Measurements from ENCODE around the gene PLEKHO2. TPM values are rescaled to one million over a fixed set of nuclear protein-coding genes. Genes with fewer than 3 reads are reported as not detected.

Gene PLEKHO2
- total RNA-seq, 4 donors from 2014 or later = 10.3 to 46.2 (median 23.0) TPM

- H3K4me1 ChIP-seq = no peaks in the 10 kb centered on the region
- TF ChIP-seq POLR2A (IDR thresholded peaks at IDR 0.05) = no peak
- intact Hi-C loops (cut with DNase I; ENCODE audit: low total_unique reads) = loop anchor here (10.0 kb wide), 2 partner anchors 59 to 169 kb away; partner anchors contain the start of gene PLEKHO2
- H3K36me3 ChIP-seq = no peaks in the 10 kb centered on the region
- H3K27ac ChIP-seq = no peak overlapping the region
- no peaks in the 10 kb centered on the region for H3K9me3 ChIP-seq
- no peak for DNase-seq
- H3K4me3 ChIP-seq = no peak overlapping the region
- H3K27me3 ChIP-seq = no peaks in the 10 kb centered on the region
Measured at GRCh38 chr15:64904189-64904588, 62.5 kb downstream of the PLEKHO2 start.

- Histone ChIP-seq H3K4me3 (peak overlapping the region; percentile 23 to 34), H3K4me1 (no peaks in the 10 kb centered on the region), H3K27ac (peak overlapping the region; percentile 33 to 37), H3K27me3 (no peaks in the 10 kb centered on the region), H3K36me3 (no peaks in the 10 kb centered on the region), H3K9me3 (no peaks in the 10 kb centered on the region)
- intact Hi-C loops (cut with DNase I; ENCODE audit: low total_unique reads) = loop anchor here (10.0 kb wide), 2 partner anchors 60 to 170 kb away; partner anchors contain the start of gene PLEKHO2
- peak; percentile 76 to 80 for DNase-seq
- TF ChIP-seq, protein P1, sequence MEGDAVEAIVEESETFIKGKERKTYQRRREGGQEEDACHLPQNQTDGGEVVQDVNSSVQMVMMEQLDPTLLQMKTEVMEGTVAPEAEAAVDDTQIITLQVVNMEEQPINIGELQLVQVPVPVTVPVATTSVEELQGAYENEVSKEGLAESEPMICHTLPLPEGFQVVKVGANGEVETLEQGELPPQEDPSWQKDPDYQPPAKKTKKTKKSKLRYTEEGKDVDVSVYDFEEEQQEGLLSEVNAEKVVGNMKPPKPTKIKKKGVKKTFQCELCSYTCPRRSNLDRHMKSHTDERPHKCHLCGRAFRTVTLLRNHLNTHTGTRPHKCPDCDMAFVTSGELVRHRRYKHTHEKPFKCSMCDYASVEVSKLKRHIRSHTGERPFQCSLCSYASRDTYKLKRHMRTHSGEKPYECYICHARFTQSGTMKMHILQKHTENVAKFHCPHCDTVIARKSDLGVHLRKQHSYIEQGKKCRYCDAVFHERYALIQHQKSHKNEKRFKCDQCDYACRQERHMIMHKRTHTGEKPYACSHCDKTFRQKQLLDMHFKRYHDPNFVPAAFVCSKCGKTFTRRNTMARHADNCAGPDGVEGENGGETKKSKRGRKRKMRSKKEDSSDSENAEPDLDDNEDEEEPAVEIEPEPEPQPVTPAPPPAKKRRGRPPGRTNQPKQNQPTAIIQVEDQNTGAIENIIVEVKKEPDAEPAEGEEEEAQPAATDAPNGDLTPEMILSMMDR (IDR thresholded peaks at IDR 0.05) = peak; percentile 81 to 93 (median 90)
- peak in 1 of 2 donors; percentile 19 for TF ChIP-seq POLR2A (IDR thresholded peaks at IDR 0.05)
Measured at GRCh38 chr15:64905119-64905831, 63.6 kb downstream of the PLEKHO2 start.

DNA sequence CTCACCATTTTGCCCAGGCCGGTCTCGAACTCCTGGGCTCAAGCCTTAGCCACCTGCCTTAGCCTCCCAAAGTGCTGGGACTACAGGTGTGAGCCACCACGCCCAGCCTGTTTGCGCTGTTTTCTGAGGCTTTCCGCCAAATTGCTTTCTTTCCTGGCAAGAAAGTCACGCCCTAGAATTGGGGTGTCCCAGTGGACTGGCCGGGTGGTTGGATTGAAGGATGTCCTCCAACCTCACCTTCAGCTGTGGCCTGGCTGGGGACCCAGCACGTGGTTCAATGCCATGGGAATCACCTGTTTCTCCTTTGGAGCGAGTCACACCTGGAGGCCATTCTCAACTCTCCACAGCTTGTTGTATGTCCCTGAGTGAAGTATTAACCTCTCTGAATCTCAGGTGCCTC, 64.2 kb downstream of the PLEKHO2 start:
- H3K9me3 ChIP-seq = no peaks in the 10 kb centered on the region
- H3K27me3 ChIP-seq = no peaks in the 10 kb centered on the region
- no peak for TF ChIP-seq POLR2A (IDR thresholded peaks at IDR 0.05)
- TF ChIP-seq, protein P1 (IDR thresholded peaks at IDR 0.05) = no peak
- intact Hi-C loops (cut with DNase I; ENCODE audit: low total_unique reads) = loop anchor here (10.0 kb wide), 2 partner anchors 61 to 171 kb away; partner anchors contain the start of gene PLEKHO2
- H3K27ac ChIP-seq = no peak overlapping the region
- no peak for DNase-seq
- no peaks in the 10 kb centered on the region for H3K36me3 ChIP-seq
- no peaks in the 10 kb centered on the region for H3K4me1 ChIP-seq
- H3K4me3 ChIP-seq = no peak overlapping the region

DNA sequence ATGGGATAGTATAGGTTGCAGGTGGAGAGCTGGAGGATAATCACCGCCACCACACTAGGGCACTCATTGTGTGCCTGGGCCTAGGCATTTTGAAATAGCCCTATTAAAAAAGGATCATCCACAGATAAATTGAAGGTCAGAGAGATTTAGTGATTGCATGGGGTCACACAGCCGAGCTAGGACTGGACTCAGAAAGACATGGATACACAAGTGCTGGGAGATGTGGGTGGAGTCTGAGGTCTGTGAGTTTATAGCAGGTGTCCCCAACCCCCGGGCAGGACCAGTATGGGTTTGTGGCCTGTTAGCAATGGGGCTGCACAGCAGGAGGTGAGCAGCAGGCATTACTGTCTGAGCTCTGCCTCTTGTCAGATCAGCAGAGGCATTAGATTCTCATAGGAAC, 64.7 kb downstream of the PLEKHO2 start:
- TF ChIP-seq, protein P1 (IDR thresholded peaks at IDR 0.05) = no peak
- no peak for TF ChIP-seq POLR2A (IDR thresholded peaks at IDR 0.05)
- Histone ChIP-seq H3K4me1 (no peaks in the 10 kb centered on the region), H3K27ac (no peak overlapping the region), H3K27me3 (no peaks in the 10 kb centered on the region), H3K9me3 (no peaks in the 10 kb centered on the region), H3K36me3 (no peaks in the 10 kb centered on the region), H3K4me3 (no peak overlapping the region)
- intact Hi-C loops (cut with DNase I; ENCODE audit: low total_unique reads) = loop anchor here (10.0 kb wide), 2 partner anchors 62 to 172 kb away; partner anchors contain the start of gene PLEKHO2
- no peak for DNase-seq

DNA sequence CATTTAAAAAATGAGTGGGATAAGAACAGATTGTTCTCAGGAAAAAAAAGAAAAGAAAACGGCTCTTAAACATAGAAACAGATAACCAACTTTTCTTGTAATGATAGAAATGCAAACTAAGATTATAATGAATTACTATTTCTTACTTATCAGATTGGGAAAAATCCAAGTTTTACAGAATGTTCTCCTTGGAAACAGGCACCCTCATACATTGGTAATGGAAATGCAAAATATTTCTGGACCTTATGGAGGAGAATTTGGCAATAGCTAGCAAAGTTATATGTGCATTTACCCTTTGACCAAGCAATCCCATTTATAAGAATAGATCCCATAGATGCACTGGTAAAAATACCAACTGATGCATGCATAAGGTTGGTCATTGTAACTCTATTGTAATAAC, 66.3 kb downstream of the PLEKHO2 start:
- TF ChIP-seq, protein P1 (IDR thresholded peaks at IDR 0.05) = no peak
- TF ChIP-seq POLR2A (IDR thresholded peaks at IDR 0.05) = no peak
- no peaks in the 10 kb centered on the region for H3K27me3 ChIP-seq

More for the DNA sequence above, 66.3 kb downstream of the PLEKHO2 start:
- intact Hi-C loops (cut with DNase I; ENCODE audit: low total_unique reads) = loop anchor here (10.0 kb wide), 2 partner anchors 63 to 173 kb away; partner anchors contain the start of gene PLEKHO2
- Histone ChIP-seq H3K36me3 (no peaks in the 10 kb centered on the region), H3K4me1 (no peaks in the 10 kb centered on the region), H3K4me3 (no peak overlapping the region), H3K9me3 (no peaks in the 10 kb centered on the region), H3K27ac (no peak overlapping the region)
- DNase-seq = no peak
